ENCODE data around the gene BAZ2B. TPM values are rescaled to one million over a fixed set of nuclear protein-coding genes. Genes with fewer than 3 reads are reported as not detected.

BAZ2B gene
- total and polyA plus RNA-seq, 2 of the 13 experiments (the other 11 are each of a cell fraction or from before 2014, with no cell fraction given): 14.0 to 15.1 TPM

DNA sequence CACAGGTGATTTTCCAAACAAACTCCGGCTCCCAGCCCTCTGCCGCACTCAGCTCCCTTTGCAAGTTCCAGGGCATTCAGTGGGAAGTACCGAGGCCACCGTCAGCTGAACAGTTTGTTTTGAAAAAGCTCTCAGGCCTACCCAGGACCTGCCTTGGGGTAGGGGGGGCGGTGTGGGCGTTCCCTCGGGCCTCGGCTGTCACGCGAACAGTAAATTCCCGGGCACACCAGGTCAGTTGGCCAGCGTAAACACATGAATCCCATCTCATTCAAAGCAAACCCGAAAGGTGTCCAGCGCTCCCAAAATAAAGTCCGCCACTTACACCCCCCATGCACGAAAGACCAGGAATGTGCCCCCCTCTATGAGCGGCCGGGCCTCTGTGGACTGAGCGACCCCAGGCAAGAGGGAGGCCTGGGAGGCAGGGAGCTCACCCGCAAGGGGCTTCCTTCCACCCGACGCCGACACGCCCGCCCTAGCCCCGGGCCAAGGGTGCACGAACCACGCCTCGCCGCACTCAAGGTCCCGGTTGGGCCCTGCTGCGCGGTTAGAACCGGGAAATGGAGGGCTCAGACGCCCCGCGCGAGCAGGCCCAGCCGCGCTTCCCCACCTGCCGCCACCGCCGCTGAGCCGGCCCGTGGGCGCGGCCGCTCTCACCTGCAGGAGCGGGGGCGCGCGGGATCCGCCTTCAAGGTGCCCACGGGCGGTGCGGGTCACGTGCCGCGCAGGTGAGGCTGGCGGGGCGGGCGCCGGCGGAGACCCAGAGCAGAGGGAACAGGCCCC is 330.2 kb downstream of the BAZ2B start, which contains the start of gene WDSUB1 (continued):
- TF ChIP-seq, protein P1, sequence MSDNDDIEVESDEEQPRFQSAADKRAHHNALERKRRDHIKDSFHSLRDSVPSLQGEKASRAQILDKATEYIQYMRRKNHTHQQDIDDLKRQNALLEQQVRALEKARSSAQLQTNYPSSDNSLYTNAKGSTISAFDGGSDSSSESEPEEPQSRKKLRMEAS (IDR thresholded peaks at IDR 0.05): peak; percentile 98
- TF ChIP-seq NR2F2 (IDR thresholded peaks at IDR 0.05; ENCODE audit: borderline replicate concordance, low read depth): 0 out of 2 replicates have a peak, but pooled peaks have one; percentile 16
- TF ChIP-seq KAT7 (CRISPR knock-in tag; IDR thresholded peaks at IDR 0.05; ENCODE audit: borderline replicate concordance): peak; percentile 84; the same call in 1 of the 2 replicates
- no peak for TF ChIP-seq ZSCAN9 (CRISPR knock-in tag; IDR thresholded peaks at IDR 0.05; ENCODE audit: borderline replicate concordance)
- 0 out of 2 replicates have a peak, but pooled peaks have one; percentile 55 for TF ChIP-seq SNAPC2 (CRISPR knock-in tag; IDR thresholded peaks at IDR 0.05)
- peak; percentile 85; the same call in 1 of the 2 replicates for TF ChIP-seq HOXA9 (CRISPR knock-in tag; IDR thresholded peaks at IDR 0.05; ENCODE audit: borderline replicate concordance)
- TF ChIP-seq, protein P2, sequence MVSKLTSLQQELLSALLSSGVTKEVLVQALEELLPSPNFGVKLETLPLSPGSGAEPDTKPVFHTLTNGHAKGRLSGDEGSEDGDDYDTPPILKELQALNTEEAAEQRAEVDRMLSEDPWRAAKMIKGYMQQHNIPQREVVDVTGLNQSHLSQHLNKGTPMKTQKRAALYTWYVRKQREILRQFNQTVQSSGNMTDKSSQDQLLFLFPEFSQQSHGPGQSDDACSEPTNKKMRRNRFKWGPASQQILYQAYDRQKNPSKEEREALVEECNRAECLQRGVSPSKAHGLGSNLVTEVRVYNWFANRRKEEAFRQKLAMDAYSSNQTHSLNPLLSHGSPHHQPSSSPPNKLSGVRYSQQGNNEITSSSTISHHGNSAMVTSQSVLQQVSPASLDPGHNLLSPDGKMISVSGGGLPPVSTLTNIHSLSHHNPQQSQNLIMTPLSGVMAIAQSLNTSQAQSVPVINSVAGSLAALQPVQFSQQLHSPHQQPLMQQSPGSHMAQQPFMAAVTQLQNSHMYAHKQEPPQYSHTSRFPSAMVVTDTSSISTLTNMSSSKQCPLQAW (CRISPR knock-in tag; IDR thresholded peaks at IDR 0.05): 0 out of 2 replicates have a peak, but pooled peaks have one; percentile 40
- peak; percentile 57; the same call in 1 of the 2 replicates for TF ChIP-seq HIVEP1 (CRISPR knock-in tag; IDR thresholded peaks at IDR 0.05)
- TF ChIP-seq, protein P3, sequence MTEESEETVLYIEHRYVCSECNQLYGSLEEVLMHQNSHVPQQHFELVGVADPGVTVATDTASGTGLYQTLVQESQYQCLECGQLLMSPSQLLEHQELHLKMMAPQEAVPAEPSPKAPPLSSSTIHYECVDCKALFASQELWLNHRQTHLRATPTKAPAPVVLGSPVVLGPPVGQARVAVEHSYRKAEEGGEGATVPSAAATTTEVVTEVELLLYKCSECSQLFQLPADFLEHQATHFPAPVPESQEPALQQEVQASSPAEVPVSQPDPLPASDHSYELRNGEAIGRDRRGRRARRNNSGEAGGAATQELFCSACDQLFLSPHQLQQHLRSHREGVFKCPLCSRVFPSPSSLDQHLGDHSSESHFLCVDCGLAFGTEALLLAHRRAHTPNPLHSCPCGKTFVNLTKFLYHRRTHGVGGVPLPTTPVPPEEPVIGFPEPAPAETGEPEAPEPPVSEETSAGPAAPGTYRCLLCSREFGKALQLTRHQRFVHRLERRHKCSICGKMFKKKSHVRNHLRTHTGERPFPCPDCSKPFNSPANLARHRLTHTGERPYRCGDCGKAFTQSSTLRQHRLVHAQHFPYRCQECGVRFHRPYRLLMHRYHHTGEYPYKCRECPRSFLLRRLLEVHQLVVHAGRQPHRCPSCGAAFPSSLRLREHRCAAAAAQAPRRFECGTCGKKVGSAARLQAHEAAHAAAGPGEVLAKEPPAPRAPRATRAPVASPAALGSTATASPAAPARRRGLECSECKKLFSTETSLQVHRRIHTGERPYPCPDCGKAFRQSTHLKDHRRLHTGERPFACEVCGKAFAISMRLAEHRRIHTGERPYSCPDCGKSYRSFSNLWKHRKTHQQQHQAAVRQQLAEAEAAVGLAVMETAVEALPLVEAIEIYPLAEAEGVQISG (CRISPR knock-in tag; IDR thresholded peaks at IDR 0.05): peak; percentile 78
- TF ChIP-seq MXI1 (IDR thresholded peaks at IDR 0.05; ENCODE audit: borderline replicate concordance, low read depth, low read length): peak; percentile 41; the same call in 1 of the 3 replicates
- TF ChIP-seq KLF12 (CRISPR knock-in tag; IDR thresholded peaks at IDR 0.05; ENCODE audit: borderline replicate concordance): peak; percentile 95
- TF ChIP-seq ZKSCAN1 (IDR thresholded peaks at IDR 0.05; ENCODE audit: low read length): no peak
- TF ChIP-seq, protein P4, sequence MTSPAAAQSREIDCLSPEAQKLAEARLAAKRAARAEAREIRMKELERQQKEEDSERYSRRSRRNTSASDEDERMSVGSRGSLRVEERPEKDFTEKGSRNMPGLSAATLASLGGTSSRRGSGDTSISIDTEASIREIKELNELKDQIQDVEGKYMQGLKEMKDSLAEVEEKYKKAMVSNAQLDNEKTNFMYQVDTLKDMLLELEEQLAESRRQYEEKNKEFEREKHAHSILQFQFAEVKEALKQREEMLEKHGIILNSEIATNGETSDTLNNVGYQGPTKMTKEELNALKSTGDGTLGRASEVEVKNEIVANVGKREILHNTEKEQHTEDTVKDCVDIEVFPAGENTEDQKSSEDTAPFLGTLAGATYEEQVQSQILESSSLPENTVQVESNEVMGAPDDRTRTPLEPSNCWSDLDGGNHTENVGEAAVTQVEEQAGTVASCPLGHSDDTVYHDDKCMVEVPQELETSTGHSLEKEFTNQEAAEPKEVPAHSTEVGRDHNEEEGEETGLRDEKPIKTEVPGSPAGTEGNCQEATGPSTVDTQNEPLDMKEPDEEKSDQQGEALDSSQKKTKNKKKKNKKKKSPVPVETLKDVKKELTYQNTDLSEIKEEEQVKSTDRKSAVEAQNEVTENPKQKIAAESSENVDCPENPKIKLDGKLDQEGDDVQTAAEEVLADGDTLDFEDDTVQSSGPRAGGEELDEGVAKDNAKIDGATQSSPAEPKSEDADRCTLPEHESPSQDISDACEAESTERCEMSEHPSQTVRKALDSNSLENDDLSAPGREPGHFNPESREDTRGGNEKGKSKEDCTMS (CRISPR knock-in tag; conservative IDR thresholded peaks at IDR 0.05): no peak
- no peak for TF ChIP-seq SRF (IDR thresholded peaks at IDR 0.05; ENCODE audit: low read depth, low read length)
- TF ChIP-seq, protein P5, sequence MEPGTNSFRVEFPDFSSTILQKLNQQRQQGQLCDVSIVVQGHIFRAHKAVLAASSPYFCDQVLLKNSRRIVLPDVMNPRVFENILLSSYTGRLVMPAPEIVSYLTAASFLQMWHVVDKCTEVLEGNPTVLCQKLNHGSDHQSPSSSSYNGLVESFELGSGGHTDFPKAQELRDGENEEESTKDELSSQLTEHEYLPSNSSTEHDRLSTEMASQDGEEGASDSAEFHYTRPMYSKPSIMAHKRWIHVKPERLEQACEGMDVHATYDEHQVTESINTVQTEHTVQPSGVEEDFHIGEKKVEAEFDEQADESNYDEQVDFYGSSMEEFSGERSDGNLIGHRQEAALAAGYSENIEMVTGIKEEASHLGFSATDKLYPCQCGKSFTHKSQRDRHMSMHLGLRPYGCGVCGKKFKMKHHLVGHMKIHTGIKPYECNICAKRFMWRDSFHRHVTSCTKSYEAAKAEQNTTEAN (CRISPR knock-in tag; conservative IDR thresholded peaks at IDR 0.05): peak; percentile 95
- peak; percentile 99 for TF ChIP-seq ZNF709 (CRISPR knock-in tag; IDR thresholded peaks at IDR 0.05)
- 0 out of 2 replicates have a peak, but pooled peaks have one; percentile 15 for TF ChIP-seq ONECUT2 (CRISPR knock-in tag; IDR thresholded peaks at IDR 0.05)
- TF ChIP-seq MTF1 (CRISPR knock-in tag; IDR thresholded peaks at IDR 0.05): peak; percentile 94
